D341Med (cell line): ENCODE data around the gene ZNF148.

Source experiments
- DNase-seq: peaks from one replicate; pipeline ENCODE4 v3.0.0; 2012; ENCODE audit warnings: low spot score

The ZNF148 gene

DNA sequence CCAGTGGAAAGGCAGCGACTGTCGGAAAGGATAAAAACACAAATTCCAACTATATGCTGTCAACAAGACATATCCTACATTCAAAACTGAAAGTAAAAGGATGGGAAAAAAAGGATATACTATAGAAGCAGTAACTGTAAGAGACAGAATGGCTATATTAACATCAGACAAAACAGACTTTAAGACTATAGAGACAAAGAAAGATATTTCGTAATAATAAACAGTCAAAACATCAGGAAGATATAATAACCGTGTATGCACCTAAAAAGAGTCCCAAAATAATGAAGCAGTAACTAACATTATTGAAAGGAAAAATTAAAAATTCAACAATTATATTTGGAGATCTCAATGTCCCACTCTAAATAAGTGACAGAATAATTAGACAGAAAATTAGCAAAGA lies 48.2 kb downstream of the ZNF148 start:
- no peak for DNase-seq

- DNase-seq = no peak
Measured at GRCh38 chr3:125325746-125326145, 49.4 kb downstream of the ZNF148 start.

DNA sequence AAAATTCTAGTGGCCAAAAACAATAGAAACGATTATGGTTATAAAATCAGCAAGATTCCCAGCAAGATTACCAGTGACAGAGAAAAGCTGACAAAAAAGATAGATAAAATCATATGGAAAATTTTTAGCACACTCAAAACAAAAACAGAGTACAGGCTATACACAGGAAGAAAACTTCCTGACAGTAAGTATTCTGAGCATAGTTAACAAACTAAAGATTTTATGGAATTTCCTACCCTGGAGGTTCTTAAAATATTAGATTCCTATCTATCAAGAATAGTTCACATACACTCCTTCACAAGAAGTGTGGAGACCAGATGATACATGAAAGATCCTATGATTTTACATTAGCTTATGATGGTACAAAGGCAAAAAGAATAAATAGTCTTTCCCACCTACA lies 50.8 kb downstream of the ZNF148 start:
- DNase-seq = no peak

- DNase-seq = no peak
Measured at GRCh38 chr3:125322917-125323316, 52.2 kb downstream of the ZNF148 start.

GRCh38 chr3:125322166-125322565 lies 53.0 kb downstream of the ZNF148 start:
- DNase-seq = peak; percentile 42

DNA sequence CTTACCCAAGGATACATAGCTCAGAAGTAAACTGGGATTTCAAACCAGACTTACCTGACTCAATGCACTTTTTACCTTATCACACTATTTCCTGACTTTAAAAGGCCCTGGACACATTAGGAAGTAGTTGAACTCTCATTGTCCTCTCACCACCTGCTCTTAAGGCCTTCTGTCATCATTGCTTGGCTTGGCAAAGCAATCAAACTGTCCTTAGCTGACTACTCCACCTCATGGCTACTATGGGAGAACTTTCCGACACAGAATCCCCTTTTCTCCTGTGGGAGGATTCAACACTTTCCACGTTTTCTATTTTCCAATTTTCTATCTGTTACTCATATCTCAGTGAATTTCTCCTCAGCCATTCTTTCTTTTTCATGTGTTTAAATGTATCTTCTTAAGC lies 55.4 kb downstream of the ZNF148 start:
- DNase-seq = no peak

DNA sequence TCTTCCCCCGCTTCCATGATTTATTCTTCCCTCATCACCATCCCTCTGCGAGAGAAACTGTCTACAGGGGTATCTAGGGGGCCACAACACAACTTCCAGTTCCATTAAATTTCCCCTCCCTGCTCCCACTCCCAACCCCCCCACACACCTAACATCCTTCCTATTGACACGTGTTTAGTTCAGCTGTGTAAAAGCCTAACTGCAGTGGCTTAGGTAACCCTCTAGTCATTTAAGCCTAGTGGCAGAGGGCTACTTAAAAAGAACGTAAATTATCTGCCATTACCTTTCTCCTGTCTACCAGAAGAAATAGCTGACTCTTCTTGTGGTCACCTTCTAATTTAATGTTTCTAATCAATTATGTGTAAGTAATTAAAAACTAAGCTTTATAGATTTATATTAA lies 56.3 kb downstream of the ZNF148 start:
- no peak for DNase-seq

GRCh38 chr3:125318167-125318865 lies 56.8 kb downstream of the ZNF148 start:
- DNase-seq = no peak

DNA sequence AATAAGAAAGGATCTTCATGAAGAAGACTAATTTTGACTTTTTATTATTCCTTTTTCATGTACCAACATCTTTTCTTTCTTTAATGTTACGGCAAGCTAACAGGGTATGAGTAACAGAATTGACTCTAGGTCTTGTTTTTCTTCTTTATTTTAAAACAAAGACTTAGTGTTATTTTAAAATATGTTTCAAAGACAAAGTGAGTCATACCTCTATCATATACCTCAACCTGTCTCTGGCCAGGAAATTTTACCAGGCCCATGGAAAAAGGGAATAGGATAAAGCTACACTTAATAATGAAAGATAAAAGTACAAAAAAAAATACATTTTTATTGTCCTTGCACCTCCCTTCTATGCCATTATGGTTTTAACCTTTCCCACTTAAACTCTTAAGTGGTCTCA lies 57.4 kb downstream of the ZNF148 start:
- no peak for DNase-seq

GRCh38 chr3:125316949-125317348 lies 58.2 kb downstream of the ZNF148 start:
- no peak for DNase-seq

DNA sequence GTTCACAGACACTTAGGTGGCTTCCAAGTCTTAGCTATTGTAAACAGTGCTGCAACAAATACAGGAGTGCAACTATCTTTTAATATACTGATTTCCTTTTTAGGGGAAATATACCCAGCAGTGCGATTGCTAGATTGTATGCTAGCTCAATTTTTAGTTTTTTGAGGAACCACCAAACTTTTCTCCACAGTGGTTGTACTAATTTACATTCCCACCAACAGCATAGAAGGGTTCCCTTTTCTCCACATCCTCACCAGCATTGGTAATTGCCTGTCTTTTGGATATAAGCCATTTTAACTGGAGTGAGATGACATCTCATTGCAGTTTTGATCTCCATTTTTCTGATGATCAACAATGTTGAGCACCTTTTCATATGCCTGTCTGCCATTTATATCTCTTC lies 58.9 kb downstream of the ZNF148 start:
- DNase-seq = no peak

DNA sequence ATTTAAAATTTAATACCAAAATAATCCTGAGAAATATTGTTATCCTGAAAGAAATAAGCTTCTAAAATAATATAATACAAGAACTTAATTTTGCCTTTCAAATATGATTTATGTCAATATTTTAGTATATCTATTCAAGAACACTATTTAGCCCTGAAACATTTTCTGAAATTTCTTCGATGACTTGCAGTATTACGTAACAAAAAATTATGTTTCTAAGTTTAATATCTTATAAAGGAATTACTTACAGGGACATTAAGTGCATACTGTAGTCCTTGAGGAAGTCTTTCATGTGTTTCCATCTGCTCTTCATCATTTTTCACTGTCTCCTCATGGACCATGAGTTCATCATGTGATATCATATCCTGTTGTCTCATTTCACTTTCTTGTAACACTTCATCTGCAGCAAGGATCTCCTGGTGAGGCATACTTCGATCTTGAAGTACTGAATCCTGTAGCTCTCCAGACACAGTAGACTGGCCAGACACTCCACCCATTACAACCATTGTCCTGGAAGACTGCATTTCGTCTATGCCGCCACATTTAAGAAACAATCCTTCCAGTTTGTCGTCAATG lies 62.0 kb downstream of the ZNF148 start:
- no peak for DNase-seq

DNA sequence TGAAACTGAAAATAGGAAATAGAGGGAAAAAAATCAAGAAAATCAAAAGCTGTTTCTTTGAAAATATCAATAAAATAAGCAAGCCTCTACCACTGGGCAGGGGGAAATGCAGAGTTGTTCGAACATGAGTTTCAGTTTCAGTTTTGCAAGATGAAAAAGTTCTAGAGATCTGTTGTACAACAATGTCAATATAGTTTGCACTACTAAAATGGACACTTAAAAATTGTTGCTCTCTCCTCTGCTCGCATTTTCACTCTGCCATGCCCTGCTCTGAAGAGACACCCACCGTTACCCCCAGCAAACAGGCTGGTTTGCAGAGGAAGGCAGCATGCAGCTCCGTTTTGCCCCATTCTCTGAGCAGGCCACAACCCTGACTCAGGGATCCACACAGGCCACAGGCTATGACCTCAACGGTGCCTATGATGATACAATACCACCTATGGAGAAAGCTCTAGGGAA lies 64.5 kb downstream of the ZNF148 start:
- DNase-seq = no peak

- DNase-seq = no peak
Measured at GRCh38 chr3:125309476-125309875, 65.6 kb downstream of the ZNF148 start.

- no peak for DNase-seq
Measured at GRCh38 chr3:125306620-125307019, 68.5 kb downstream of the ZNF148 start.

GRCh38 chr3:125302932-125303331 lies 72.2 kb downstream of the ZNF148 start:
- DNase-seq = no peak

GRCh38 chr3:125300416-125300815 lies 74.7 kb downstream of the ZNF148 start:
- DNase-seq = no peak

DNA sequence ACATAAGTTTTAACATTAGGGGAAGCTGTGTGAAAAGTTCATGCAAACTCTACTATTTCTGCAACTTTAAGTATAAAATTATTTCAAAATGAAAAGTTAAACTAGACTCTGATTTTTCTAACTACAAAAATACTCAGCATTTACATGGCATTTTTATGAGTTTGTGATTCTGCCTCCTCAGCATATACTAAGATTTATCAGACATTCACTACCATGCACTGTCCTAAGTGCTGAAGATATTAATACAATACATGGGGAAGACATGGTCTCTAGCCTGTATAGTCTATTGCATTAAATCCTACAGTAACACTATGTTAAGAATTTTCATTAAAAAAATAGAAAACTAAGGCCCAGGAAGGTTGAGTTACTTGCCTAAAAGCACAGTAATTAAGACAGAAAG lies 80.7 kb downstream of the ZNF148 start:
- no peak for DNase-seq

GRCh38 chr3:125292015-125292414 lies 83.1 kb downstream of the ZNF148 start:
- no peak for DNase-seq

- DNase-seq = no peak
Measured at GRCh38 chr3:125289429-125289981, 85.6 kb downstream of the ZNF148 start.

GRCh38 chr3:125287248-125287647 lies 87.9 kb downstream of the ZNF148 start:
- DNase-seq = no peak

- DNase-seq = no peak
Measured at GRCh38 chr3:125281381-125281780, 93.7 kb downstream of the ZNF148 start.

DNA sequence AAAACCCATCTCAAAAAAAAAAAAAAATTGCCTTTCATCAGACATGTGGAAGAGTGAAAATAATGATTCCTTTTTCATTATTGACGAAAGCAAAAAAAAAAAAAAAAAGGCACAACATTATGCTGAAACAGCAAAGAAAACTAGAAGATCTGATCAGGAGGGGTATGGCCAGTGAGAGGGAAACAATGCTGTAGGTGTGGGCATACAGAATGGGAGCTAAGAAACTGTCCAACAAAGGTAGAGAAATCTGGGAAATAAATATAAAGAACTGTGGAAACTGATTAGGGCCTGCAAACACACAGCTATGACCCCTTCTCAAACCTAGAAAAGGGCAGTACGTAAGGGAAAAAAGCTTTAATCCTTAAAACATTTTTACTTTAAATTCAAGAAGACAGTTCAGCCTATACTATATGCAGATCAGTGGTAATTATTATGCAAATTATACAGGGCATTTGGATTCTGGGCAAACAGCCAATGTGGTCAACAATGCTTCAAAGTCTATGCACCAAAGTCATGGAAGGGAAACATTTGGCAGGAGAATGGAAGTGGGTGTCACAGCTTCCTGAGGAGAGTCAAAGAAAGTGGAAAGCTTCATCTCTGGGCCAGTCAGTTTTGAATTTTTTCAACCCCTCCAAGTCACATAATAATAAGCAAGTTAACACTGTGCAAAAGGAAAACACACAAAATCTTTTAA lies 94.3 kb downstream of the ZNF148 start:
- no peak for DNase-seq
